SK-N-MC (cell line): ENCODE data around the gene IL15.
A peak's percentile ranks its signal among the peaks of the same experiment; 100 is the strongest.

ENCODE experiments used
- DNase-seq: peaks from one replicate; pipeline ENCODE4 v3.0.0-alpha.2; 2011; ENCODE audit warnings: low read depth, low spot score
- H3K27ac ChIP-seq: fragments of 200-600 bp; sonication (generic); 2 replicates; pipeline ENCODE4 v1.5.1; 2016; ENCODE audit warnings: mixed run types
- H3K36me3 ChIP-seq: fragments of 200-600 bp; sonication (generic); 2 replicates; pipeline ENCODE4 v1.6.1; 2017; ENCODE audit warnings: antibody characterized with exemption, low read length, mixed read lengths; ENCODE audit not compliant: insufficient read depth
- H3K4me3 ChIP-seq: fragments of 200-600 bp; sonication (generic); 2 replicates; pipeline ENCODE4 v1.5.1; 2016
- H3K9ac ChIP-seq: fragments of 200-600 bp; sonication (generic); 2 replicates; pipeline ENCODE4 v1.8.0; 2017; ENCODE audit warnings: mixed run types, mixed read lengths; ENCODE audit not compliant: insufficient read length
- H3K9me3 ChIP-seq: fragments of 200-600 bp; sonication (generic); 2 replicates; pipeline ENCODE4 v1.6.1; 2017; ENCODE audit warnings: low read depth, mild to moderate bottlenecking, antibody characterized with exemption, low read length, moderate library complexity, mixed read lengths
- EZH2 ChIP-seq: fragments of 200-600 bp; sonication (generic); IDR thresholded peaks from one replicate; pipeline ENCODE4 v1.6.1; 2017; ENCODE audit warnings: antibody characterized with exemption
- FOXP2 ChIP-seq: optimal IDR thresholded peaks from 2 replicates; pipeline ENCODE3; 2011; ENCODE audit warnings: mild to moderate bottlenecking, moderate library complexity; ENCODE audit not compliant: insufficient read depth; ENCODE audit errors: extremely low read length, control extremely low read depth
- POLR2AphosphoS5 ChIP-seq: IDR thresholded peaks from 2 replicates; pipeline ENCODE4 v1.6.1; 2012; ENCODE audit warnings: mild to moderate bottlenecking, low read depth, low read length, borderline replicate concordance

Gene IL15

DNA sequence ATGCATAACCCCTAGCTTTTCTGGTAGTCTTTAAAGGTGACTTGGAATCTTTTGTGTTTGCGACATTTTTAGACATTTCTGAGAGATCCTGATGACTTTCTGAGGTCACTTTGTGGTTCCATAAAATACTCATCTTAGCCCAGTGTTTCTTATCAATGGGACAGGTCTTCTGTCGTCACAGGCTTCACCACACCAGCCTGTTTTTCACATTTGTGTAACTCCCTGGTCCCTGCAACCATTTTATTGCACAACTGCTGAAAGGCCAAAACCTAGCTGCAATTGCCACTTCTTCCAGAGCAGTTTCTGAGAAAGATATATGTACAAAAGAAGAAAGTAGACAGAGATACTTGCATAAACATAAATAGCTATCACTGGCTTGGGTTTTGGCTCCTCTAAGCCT is 120.9 kb downstream of the IL15 start:
- TF ChIP-seq EZH2, result no peak
- TF ChIP-seq POLR2AphosphoS5, result no peak
- TF ChIP-seq FOXP2, result no peak
- no peaks in the 10 kb centered on the region for H3K9me3 ChIP-seq
- H3K36me3 ChIP-seq, result no peaks in the 10 kb centered on the region
- no peak for DNase-seq
- no peak overlapping the region for H3K9ac ChIP-seq
- H3K27ac ChIP-seq, result no peak overlapping the region
- H3K4me3 ChIP-seq, result no peak overlapping the region

DNA sequence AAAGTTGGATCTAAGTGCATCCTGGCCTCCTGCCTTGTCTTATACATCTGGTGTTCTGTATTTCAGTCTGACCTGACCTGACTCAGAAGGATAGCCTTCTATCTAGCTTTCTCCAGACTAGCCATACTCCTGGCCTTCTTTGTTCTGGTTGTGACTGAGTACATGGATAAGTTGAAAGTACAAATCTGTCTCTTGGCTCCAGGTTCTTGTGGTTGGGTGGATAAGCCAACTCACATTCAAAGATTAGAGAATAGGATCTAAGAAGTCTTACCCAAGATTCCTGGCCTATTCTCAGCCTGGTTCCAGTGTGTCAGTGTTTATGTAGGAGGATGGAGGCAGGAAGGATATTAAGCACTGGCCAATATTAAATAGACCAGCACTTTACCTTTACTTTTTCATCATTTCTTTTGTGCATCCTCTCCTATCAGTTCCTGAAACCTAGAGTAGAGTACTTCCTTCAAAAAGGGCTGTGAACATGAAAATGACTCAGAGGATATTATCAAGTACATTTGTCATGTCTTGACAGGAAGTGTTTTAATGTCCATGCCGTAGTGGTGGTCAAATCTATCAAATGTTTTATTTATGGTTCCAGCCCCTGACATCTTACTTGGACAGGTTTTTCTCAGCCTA is 123.5 kb downstream of the IL15 start:
- H3K9ac ChIP-seq, result no peak overlapping the region
- H3K4me3 ChIP-seq, result no peak overlapping the region
- no peaks in the 10 kb centered on the region for H3K9me3 ChIP-seq
- TF ChIP-seq POLR2AphosphoS5 (no peak), FOXP2 (no peak), EZH2 (no peak)
- H3K36me3 ChIP-seq, result no peaks in the 10 kb centered on the region
- DNase-seq, result no peak
- H3K27ac ChIP-seq, result no peak overlapping the region

DNA sequence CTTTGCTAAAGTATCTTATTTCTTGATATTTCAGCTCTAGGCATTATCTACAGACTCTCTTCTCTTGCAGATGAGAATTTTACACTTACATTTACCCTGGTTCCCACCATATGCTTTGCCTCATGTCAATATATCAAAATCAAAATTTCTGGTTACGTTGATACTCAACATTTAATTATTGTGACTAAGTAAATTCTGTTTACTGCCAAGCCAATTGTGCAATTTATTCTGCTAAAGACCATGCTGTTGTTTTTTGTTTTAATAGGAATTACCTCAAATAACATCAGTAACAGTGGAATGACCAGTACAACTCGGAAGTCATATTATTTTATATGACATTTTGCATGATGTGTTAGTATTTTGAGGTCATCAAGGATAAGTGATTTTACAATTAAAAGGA is 125.5 kb downstream of the IL15 start:
- Histone ChIP-seq H3K9me3 (no peaks in the 10 kb centered on the region), H3K27ac (no peak overlapping the region), H3K36me3 (no peaks in the 10 kb centered on the region), H3K4me3 (no peak overlapping the region), H3K9ac (no peak overlapping the region)
- TF ChIP-seq EZH2, result no peak
- no peak for TF ChIP-seq FOXP2
- TF ChIP-seq POLR2AphosphoS5, result no peak
- no peak for DNase-seq

DNA sequence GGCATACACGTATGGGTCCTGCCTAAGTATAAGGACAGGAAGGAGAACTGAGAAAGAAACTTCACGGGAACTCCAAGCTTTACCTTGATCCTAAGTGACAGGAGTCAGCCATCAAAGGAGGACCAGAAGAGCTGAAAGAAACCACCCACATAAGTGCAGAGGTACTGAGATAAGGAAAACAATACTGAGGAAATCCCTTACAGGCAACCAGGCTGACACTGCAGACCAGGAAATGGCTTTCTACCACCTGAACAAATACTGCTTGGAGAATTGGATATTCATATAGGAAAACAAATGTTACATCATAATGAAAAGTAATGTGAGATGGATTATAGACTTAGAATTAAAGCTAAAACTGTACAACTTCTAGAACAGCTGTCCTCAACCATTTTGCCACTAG is 127.0 kb downstream of the IL15 start:
- TF ChIP-seq FOXP2 (no peak), POLR2AphosphoS5 (no peak), EZH2 (no peak)
- no peak overlapping the region for H3K9ac ChIP-seq
- no peaks in the 10 kb centered on the region for H3K9me3 ChIP-seq
- H3K27ac ChIP-seq, result no peak overlapping the region
- H3K36me3 ChIP-seq, result no peaks in the 10 kb centered on the region
- no peak overlapping the region for H3K4me3 ChIP-seq
- no peak for DNase-seq

DNA sequence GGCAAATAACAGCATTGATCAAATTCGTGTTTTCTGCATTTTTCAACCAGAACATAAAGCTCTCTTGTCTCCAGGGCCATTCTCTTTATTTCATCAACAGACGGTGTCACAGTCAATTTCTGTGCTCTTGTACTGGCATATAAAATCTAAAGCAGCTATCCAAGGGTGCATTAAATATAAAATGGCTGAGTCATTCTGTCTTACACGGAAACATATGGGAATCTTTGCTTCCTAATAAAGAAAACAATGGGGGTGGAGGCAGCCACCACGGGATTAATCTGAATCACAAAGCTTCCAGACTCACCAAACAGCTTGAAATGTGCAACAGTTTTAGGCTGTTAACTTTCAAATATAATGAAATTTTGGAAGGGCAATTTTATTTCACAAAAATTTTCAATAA is 132.6 kb downstream of the IL15 start:
- H3K9ac ChIP-seq, result no peak overlapping the region
- H3K36me3 ChIP-seq, result no peaks in the 10 kb centered on the region
- peak overlapping the region; percentile 71 for H3K27ac ChIP-seq
- no peak for TF ChIP-seq FOXP2
- TF ChIP-seq EZH2, result no peak
- no peak for TF ChIP-seq POLR2AphosphoS5
- no peaks in the 10 kb centered on the region for H3K9me3 ChIP-seq
- peak; percentile 20 for DNase-seq
- H3K4me3 ChIP-seq, result peak overlapping the region; percentile 15; the same call in 1 of the 2 replicates

DNA sequence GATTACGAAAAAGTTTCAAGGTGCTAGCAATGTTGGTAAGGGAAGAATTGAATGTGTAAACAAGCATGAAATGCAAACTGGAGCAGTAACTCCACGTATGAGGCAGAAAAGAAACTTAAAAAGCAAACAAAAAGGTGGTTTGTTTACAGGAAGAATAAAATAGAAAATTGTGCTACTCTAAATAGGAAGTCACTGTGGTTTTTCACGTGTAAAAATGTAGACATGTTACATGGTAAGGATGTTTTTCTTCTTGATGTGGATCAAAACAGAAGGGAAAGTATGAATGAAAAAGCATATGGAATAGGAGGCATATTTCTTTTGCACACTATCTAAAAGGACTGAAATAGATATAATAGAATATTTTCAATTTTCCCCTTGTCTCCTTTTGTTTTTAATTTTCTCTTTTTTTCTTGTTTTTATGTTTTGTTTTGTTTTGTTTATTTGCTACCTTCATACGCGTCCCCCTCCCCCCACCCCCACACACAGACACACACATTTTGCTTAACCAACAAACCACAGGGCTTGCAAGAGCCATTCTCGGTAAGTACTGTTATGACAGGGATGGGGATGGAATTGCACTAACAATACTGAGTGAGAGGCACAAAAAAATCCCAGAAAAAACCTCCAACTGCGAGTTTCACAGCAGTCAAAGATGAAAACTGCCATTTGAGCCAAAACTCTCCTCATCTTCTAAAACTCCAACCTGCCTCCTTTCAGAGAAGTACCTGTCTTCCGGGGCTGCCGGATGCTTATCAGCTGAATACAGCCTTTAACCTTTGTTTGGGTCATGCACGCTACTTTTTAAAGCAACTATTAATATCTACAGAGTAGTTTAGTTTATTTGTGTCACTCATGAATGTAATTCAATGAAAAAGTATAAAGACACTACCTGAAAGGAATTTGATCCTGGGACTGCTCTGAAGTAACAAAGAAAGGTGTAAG is 135.8 kb downstream of the IL15 start:
- no peak overlapping the region for H3K9ac ChIP-seq
- H3K9me3 ChIP-seq, result no peaks in the 10 kb centered on the region
- H3K4me3 ChIP-seq, result no peak overlapping the region
- TF ChIP-seq POLR2AphosphoS5, result no peak
- TF ChIP-seq EZH2, result no peak
- TF ChIP-seq FOXP2, result no peak
- H3K27ac ChIP-seq, result no peak overlapping the region
- DNase-seq, result no peak
- H3K36me3 ChIP-seq, result no peaks in the 10 kb centered on the region

DNA sequence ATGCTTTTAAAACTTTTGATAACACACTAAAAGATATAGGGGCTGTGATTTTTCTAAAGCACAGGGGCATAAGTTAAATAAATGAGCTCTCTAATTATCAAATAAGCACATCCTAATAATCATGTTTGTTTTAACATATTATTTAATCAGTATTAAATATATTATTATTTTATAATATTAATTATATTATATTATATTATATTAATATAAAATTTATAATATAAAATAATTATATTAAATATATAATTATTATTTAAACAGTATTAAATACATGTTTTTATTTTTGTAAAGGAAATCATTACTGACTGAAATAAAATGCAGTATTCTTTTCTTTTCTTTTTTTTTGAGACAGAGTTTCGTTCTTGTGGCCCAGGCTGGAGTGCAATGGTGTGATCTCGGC is 136.5 kb downstream of the IL15 start:
- Histone ChIP-seq H3K36me3 (no peaks in the 10 kb centered on the region), H3K4me3 (no peak overlapping the region), H3K27ac (no peak overlapping the region), H3K9me3 (no peaks in the 10 kb centered on the region), H3K9ac (no peak overlapping the region)
- no peak for TF ChIP-seq EZH2
- no peak for TF ChIP-seq FOXP2
- no peak for TF ChIP-seq POLR2AphosphoS5
- no peak for DNase-seq

DNA sequence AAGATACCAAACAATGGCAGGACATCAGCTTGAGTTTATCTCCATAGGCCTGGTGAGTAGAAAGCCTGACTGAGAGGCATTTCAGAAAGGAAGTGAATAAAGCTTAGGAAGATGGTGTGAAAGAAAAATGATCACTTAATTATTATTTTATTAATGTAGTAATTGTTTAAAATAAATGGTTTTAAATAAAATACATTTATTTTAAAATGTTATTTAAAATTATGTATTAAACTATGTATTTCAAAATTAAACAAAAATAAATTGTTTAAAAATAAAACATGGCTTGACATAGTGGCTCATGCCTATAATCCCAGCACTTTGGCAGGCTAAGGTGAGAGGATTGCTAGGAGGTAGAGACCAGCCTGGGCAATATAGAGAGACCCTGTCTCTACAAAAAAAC is 145.8 kb downstream of the IL15 start:
- no peak for DNase-seq
- no peak for TF ChIP-seq FOXP2
- no peak for TF ChIP-seq POLR2AphosphoS5
- no peak for TF ChIP-seq EZH2
- Histone ChIP-seq H3K4me3 (no peak overlapping the region), H3K36me3 (no peaks in the 10 kb centered on the region), H3K9ac (no peak overlapping the region), H3K9me3 (no peaks in the 10 kb centered on the region), H3K27ac (no peak overlapping the region)
